ENCODE data around the gene ASCL5.

Gene ASCL5

GRCh38 chr1:201109651-201110050 is 17.3 kb downstream of the ASCL5 start:
- no peak for DNase-seq

GRCh38 chr1:201108614-201109013 is 18.4 kb downstream of the ASCL5 start:
- DNase-seq = no peak

- no peak for DNase-seq
Observed at GRCh38 chr1:201105688-201106087, 21.3 kb downstream of the ASCL5 start.

- no peak for DNase-seq
Observed at GRCh38 chr1:201104141-201104540, 22.8 kb downstream of the ASCL5 start.

GRCh38 chr1:201103666-201104065 is 23.3 kb downstream of the ASCL5 start:
- no peak for DNase-seq

- no peak for DNase-seq
Observed at GRCh38 chr1:201100169-201100930, 26.6 kb downstream of the ASCL5 start.

- no peak for DNase-seq
Observed at GRCh38 chr1:201098992-201099677, 27.8 kb downstream of the ASCL5 start.

GRCh38 chr1:201096977-201097856 is 29.8 kb downstream of the ASCL5 start:
- DNase-seq = no peak

- peak; percentile 84 for DNase-seq
Observed at GRCh38 chr1:201096041-201096461, 30.9 kb downstream of the ASCL5 start.

- no peak for DNase-seq
Observed at GRCh38 chr1:201095581-201095980, 31.4 kb downstream of the ASCL5 start.

- DNase-seq = peak; percentile 44
Observed at GRCh38 chr1:201094832-201095231, 32.2 kb downstream of the ASCL5 start.

- DNase-seq = no peak
Observed at GRCh38 chr1:201093962-201094361, 33.0 kb downstream of the ASCL5 start.

GRCh38 chr1:201093561-201093960 is 33.4 kb downstream of the ASCL5 start:
- no peak for DNase-seq

GRCh38 chr1:201092738-201093137 is 34.2 kb downstream of the ASCL5 start:
- no peak for DNase-seq

- DNase-seq = no peak
Observed at GRCh38 chr1:201091256-201091655, 35.7 kb downstream of the ASCL5 start.

GRCh38 chr1:201090541-201090940 is 36.4 kb downstream of the ASCL5 start:
- no peak for DNase-seq

GRCh38 chr1:201089596-201089995 is 37.4 kb downstream of the ASCL5 start:
- no peak for DNase-seq

- no peak for DNase-seq
Observed at GRCh38 chr1:201088901-201089525, 38.0 kb downstream of the ASCL5 start.

- no peak for DNase-seq
Observed at GRCh38 chr1:201088395-201088794, 38.6 kb downstream of the ASCL5 start.

GRCh38 chr1:201085902-201086735 is 40.9 kb downstream of the ASCL5 start:
- no peak for DNase-seq

- no peak for DNase-seq
Observed at GRCh38 chr1:201084295-201084694, 42.7 kb downstream of the ASCL5 start.

- no peak for DNase-seq
Observed at GRCh38 chr1:201083741-201084140, 43.2 kb downstream of the ASCL5 start.
